GM18505 (cell line): ENCODE measurements around the gene GABARAP.

Source experiments
- ATAC-seq: cut with Tn5 transposase; IDR thresholded peaks from one replicate; pipeline ENCODE4 v1.9.1; 2021; ENCODE audit not compliant: unreplicated experiment
- POLR2A ChIP-seq: IDR thresholded peaks from 4 replicates; pipeline ENCODE4 v1.6.1; 2011; ENCODE audit warnings: borderline replicate concordance; ENCODE audit not compliant: insufficient read depth, insufficient read length; ENCODE audit errors: extremely low read depth

GABARAP gene

DNA sequence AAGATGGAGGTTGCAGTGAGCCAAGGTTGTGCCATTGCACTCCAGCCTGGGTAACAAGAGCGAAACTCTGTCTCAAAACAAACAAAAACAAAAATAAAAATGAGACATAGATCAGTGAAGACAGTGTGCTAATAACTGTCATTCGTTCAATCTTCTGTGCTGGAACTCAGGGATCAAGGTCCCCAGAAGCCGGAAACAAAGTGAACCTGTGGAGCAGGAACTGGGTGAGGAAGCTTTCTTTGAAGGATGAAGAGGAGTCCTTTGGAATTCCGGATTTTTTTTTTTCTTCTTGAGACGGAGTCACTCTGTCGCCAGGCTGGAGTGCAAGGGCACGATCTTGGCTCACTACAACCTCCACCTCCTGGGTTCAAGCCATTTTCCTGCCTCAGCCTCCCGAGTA is 37.2 kb upstream of the GABARAP start:
- ATAC-seq: no peak
- no peak for TF ChIP-seq POLR2A

DNA sequence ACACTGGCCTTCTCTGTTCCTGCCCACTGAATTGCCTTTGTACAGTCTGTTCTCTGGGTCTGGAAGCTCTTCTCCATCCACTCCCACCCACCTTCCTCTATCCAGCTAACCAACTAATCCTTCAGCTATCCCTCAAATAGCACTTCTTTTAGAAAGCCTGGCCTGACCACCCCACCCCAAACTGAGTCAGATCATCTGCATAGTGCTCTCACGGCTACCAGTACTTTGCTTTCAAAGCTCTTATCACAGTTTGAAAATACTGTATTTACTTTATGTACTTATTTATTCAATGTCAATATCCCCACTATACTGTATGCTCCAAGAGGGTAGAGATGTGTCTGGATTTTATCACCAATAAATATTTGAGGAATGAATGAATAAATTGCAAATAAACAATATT is 24.5 kb upstream of the GABARAP start:
- no peak for ATAC-seq
- no peak for TF ChIP-seq POLR2A

DNA sequence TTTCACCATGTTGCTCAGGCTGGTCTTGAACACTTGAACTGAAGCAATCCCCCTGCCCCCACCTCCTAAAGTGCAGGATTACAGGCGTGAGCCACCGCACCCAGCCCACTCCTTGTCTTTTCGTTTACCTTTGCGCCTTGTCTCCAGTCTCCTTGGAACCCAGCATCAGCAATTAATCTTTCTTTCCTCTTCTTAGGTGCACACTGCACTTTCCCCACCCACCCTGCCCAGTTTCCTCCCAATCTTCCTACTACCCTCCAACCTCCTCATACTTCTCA is 21.5 kb upstream of the GABARAP start:
- TF ChIP-seq POLR2A: no peak
- ATAC-seq: no peak

DNA sequence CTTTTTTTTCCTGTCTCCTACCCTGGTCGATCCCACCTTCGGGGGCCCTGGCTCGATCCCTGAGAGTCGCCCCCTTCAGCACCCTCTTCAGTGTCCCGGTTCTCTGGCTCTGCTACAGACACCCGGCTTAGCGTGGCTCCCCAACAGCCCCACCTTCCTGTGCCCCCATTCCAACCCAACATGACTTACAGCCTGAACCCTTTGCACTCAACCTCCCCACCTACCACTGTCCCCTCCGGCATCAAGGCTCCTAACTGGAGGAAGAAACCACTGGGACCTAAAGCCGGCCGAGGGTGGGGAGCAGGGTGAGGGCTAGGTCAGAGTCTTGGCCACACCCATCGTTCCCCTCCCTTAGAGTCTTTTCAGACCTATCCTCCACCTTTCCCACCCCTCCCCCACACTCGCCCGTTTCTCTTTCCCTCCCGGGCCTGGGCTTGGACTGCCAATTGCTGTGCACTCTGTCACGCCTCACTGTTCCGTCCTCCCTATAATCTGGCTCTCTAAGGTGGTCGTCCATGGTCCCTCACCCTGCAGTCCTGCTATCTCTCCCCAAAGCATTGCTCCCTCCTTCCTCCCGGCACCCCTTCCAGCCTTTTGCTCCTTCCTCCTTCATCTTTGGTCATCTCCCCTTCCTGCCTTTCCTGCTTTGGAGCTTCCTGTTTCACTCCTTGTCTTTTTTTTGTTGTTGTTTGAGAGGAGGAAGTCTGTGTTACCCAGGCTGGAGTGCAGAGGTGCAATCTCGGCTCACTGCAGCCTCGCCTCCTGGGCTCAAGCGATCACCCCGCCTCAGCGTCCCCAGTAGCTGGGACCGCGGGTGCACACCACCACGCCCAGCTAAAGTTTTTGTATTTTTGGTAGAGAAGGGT is 20.9 kb upstream of the GABARAP start:
- no peak for TF ChIP-seq POLR2A
- ATAC-seq: no peak

DNA sequence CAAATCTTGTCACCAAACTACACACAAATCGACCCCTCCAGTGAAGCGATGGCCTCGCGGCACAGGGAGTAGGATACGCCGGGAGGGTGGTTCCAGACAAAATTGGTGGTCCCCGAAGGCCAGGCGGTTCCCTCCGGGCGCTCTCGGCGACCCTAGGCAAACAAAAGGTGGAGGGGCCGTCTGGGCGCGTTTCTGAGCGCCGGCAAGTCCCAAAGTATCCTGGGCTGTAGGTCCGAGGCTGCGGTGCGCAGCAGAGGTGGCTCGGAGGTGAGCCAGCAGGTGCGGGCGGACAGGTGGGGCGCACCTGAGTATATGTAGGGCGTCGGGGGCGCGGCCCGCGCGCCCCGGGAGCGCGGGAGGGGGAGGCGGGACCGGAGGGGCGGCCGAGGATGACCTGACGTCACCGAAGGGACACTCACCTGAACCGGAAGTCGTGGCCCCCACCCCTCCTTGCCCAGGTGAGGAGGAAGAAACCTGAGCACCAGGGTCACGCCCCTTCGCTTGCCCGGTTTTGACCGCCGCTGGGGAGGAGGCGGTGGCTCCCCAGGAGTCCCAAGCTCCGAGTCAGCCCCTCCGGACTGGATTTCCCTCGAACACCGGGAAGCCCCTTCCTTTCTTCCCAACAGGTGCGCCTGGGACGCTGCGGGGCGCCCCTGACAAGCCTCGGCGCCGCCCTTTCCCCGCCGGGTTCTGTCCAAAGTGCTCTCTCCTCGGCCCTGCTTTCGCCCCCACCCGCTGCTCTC is 20.1 kb upstream of the GABARAP start, which contains the start of gene CLDN7:
CLDN7 (minus strand) TSS at position 287 of the 743 bp plus-strand sequence. CDS start 435 bp downstream, outside the sequence.
- ATAC-seq: no peak
- no peak for TF ChIP-seq POLR2A

DNA sequence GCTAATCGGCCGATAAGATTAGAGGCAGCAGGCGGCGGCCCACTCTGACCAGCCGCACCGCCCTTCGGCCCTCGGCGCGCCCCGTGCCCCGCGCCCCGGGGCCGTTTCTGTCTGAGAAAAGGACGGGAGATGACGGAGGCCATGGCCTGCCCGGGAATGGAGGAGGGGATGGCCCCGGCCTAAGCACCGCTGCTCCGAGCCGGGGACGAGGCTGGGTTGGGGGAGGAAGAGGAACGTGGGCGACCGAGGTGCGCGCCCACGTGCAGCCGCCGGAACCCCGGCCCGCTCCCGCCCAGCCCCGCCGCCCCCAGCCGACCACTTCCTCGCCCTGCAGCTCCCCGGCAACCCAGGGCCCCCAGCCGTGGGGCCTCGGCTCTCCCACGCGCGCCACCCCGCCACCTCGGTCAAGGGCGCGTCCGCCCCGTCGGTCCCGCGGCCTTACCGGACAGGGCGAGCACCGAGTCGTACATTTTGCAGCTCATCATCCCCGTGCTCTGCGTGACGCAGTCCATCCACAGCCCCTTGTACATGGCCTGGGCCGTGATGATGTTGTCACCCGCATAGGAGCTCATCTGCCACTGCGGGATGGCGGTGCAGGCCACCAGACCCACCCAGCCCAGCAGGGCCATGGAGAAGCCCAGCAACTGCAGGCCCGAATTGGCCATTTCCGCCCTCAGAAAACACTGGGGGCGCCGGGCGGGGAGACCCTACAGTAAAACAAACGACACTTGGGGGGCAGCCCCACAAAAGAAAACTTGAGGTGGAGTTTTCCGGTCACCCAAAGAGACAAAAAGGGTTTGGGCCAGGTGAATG is 19.3 kb upstream of the GABARAP start:
- TF ChIP-seq POLR2A: no peak
- no peak for ATAC-seq

DNA sequence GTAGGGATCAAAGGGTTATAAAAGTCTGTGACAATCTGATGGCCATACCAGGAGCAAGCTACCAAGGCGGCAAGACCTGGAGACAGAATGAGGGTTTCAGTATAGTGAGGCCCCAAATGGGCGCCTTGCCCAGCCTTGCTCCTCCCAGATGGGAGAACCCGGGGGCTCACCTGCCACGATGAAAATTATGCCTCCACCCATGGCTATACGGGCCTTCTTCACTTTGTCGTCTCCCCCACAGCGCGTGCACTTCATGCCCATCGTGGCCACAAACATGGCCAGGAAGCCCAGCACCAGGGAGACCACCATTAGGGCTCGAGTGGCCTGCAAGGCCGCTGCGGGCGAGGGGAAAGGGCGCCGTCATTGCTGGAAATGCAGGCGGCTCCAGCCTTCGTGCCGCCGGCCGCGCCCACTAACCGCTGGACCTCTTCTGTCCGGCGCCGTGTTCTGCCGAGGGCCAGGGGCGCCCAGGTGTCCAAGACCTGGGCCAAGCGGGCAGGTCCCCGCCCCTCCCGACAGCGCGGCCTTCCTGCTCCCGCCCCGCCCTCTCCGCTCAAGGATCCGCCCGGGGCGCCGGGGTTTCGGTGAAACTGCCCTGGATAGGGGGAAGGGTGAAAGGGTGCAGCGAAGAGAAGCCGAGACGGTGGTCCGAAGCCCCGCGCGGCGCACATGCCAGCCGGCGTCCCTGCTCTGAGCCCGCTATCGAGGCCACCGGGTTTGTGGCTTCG is 18.6 kb upstream of the GABARAP start:
- ATAC-seq: no peak
- TF ChIP-seq POLR2A: peak; percentile 30

DNA sequence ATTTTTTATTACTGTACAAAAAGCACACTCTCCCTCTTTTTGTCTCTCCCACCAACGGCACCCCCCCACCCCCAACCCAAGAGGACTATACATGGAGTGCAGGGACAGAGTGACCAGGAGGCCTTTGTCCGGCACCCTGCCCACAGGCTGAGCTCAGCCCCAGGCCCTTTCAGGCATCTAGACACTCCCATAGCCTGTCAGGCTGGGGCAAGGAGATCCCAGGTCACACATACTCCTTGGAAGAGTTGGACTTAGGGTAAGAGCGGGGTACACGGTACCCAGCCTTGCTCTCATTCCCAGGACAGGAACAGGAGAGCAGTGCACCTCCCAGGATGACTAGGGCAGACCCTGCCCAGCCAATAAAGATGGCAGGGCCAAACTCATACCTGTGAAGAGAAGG is 17.9 kb upstream of the GABARAP start:
- TF ChIP-seq POLR2A: no peak

DNA sequence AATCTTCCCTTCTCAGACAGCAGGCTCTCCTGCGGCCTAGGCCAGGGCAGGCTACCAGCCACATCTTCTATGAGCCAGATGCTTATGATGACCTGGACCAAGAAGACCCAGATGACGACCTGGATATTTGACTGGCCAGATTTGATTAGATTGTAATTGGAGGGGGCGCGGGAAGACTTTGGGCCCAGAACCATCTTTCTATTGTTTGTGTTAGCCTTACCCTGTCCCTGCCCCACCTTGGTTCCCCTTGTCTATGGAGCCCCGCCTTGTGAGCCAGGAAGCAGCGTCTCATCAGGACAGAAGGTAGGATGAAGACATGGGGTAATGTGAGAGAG is 17.3 kb upstream of the GABARAP start:
- TF ChIP-seq POLR2A: no peak
- ATAC-seq: no peak

More for the DNA sequence above, 17.9 kb upstream of the GABARAP start:
- ATAC-seq: no peak

DNA sequence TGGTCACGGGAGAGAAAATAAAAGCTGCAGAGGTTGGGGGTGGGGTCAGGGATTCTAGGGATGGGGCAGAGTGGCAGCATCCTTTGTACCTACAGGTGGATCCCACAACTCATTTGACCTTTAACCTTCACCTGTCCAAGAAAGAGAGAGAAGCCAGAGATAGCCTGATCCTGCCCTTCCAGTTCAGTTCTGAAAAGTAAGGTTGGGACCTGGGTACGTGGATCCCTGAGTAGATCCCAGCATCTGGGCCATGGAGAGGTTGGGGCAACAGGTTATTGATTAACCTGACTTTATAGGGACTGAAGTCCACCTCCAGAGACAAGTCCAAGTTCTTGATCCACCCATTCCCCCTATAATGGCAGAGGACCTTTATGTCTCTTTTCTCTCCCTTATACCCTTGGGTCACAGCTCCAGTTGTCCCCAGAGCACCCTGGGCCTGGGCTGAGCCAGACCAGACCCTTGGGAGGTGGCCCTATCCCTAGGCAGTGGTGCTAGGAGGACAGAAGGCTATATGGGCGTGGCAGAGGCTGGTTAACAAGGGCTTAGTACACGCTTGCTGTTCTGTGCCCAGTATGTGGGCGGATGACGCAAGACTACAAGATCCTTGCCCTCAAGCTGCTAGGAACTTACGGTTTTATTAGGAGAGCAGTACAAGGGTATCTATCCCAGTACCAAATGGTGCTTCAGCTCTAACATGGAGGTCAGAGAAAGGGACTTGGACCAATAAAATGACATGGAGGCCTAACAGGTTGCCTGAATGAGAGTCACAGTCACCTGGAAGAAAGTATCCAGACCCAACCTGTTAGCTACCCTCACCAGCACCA is 16.7 kb upstream of the GABARAP start:
- TF ChIP-seq POLR2A: no peak
- no peak for ATAC-seq

DNA sequence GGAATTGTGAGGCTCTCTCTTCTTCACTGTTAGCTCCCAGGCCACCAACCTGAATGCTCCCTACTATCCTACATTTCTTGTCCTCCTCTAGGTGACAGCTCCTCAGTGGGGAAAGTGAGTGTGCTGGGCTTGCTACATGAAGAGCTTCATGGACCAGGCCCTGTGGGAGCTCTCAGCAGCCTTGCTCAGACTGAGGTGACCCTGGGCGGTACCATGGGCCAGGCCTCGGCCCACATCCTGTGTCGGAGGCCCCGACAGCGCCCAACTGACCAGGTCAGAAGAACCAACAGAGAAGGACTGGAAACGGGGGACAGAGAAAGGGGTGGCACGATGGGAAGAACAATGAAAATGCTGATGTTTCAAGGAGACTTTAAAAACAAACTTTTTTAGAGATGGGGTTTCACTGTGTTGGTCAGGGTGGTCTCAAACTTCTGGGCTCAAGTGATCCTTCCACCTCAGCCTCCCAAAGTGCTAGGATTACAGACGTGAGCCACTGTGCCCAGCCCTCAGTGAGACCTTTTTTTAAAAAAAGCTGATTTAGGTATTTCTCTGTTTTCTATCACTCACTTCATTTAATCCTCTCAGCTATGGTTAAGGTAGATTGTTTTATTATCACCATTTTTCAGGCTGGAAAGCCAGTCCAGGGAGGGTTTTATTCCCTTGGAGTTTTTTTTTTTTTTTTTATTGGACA is 14.7 kb upstream of the GABARAP start:
- TF ChIP-seq POLR2A: no peak
- ATAC-seq: no peak

DNA sequence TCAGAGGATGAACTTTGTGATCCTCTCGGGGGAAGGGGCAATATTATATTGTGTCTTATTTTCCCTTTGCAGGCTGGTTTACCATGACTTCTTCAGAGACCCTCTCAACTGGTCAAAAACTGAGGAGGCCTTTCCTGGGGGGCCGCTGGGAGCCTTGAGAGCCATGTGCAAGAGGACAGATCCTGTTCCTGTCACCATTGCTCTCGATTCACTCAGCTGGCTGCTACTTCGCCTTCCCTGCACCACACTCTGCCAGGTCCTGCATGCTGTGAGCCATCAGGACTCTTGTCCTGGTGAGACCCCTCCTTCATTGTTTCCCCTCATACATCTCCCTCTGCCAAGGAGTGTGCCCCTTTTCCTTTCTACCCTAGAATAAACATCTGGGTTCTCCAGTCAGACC is 12.3 kb upstream of the GABARAP start:
- no peak for TF ChIP-seq POLR2A
- no peak for ATAC-seq
